Measurements from ENCODE around the gene RSU1.

DNA sequence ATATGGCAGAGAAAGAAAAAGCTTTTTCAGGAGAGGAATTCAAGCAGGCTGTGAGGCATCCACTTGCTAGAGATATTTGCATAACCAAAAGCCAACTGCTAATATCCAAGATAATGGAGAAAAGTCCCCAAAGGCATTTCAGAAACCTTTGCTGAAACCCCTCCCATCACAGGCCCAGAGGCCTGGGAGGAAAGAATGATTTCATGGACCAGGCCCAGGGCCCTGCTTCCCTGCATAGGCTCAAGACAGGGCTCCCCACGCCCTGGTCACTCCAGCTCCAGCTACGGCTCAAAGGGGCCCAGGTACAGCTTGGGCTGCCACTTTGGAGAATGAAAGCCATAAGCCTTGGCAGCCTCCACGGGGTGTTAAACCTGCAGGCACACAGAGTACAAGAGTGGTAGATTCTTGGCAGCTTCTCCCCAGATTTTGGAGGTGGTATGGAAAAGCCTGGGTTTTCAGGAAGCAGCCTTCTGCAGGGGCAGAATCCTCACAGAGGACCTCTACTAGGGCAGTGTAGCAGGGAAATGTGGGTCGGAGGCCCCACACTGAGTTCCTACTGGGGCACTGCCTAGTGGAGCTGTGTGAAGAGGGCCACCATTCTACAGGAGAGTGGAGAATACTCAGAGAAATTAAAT is 5.6 kb upstream of the RSU1 start:
- TF ChIP-seq CTCF (IDR thresholded peaks at IDR 0.05; ENCODE audit: extremely low read depth in 1 of 2, insufficient read depth in 1 of 2, low read depth in 1 of 2, low read length in 2 of 2) (no peak), EZH2 (IDR thresholded peaks at IDR 0.05; ENCODE audit: borderline replicate concordance, low read depth, low read length, severe bottlenecking) (no peak), MYC (IDR thresholded peaks at IDR 0.05; ENCODE audit: low read depth, low read length) (no peak), POLR2A (IDR thresholded peaks at IDR 0.05; ENCODE audit: low read depth, low read length) (no peak), POLR2AphosphoS5 (IDR thresholded peaks at IDR 0.05; ENCODE audit: insufficient read depth, low read depth, low read length) (no peak), MAX (IDR thresholded peaks at IDR 0.05; ENCODE audit: insufficient read depth, insufficient read length) (no peak), FOS (IDR thresholded peaks at IDR 0.05; ENCODE audit: borderline replicate concordance, insufficient read depth, low read length) (no peak), JUN (IDR thresholded peaks at IDR 0.05; ENCODE audit: borderline replicate concordance, insufficient read depth, insufficient read length, low read depth) (no peak)
